GM21737 (cell line): Measurements from ENCODE around the gene TBL3.

Experiments used
- ATAC-seq: cut with Tn5 transposase; IDR thresholded peaks from one replicate; pipeline ENCODE4 v1.9.1; 2021; ENCODE audit warnings: mild to moderate bottlenecking, moderate library complexity; ENCODE audit not compliant: unreplicated experiment

The TBL3 gene

GRCh38 chr16:1981398-1981836 lies 9.6 kb downstream of the TBL3 start, which contains the start of gene NOXO1:
TSS of gene NOXO1 (minus strand) at chr16:1981469. CDS start at chr16:1981179, 290 bp downstream.
- no peak for ATAC-seq

- ATAC-seq: no peak
Observed at GRCh38 chr16:1982013-1982433, 10.2 kb downstream of the TBL3 start.

GRCh38 chr16:1982991-1983543 lies 11.2 kb downstream of the TBL3 start:
- no peak for ATAC-seq

GRCh38 chr16:1983544-1984346 lies 11.9 kb downstream of the TBL3 start, which contains the start of gene GFER:
TSS of gene GFER (plus strand) at chr16:1984193. CDS start at chr16:1984219, 26 bp downstream.
- ATAC-seq: peak; percentile 72

GRCh38 chr16:1984347-1985225 lies 12.7 kb downstream of the TBL3 start:
- ATAC-seq: peak; percentile 7

GRCh38 chr16:1985466-1986150 lies 13.8 kb downstream of the TBL3 start:
- ATAC-seq: no peak

- ATAC-seq: no peak
Observed at GRCh38 chr16:1987198-1987597, 15.3 kb downstream of the TBL3 start.

GRCh38 chr16:1989209-1990100 lies 17.6 kb downstream of the TBL3 start, which contains the start of gene SYNGR3:
TSS of gene SYNGR3 (plus strand) at chr16:1989970. CDS start at chr16:1990103, 133 bp downstream.
- no peak for ATAC-seq

- ATAC-seq: no peak
Observed at GRCh38 chr16:1990101-1990350, 18.2 kb downstream of the TBL3 start.

GRCh38 chr16:1990351-1991134 lies 18.7 kb downstream of the TBL3 start:
- ATAC-seq: no peak

GRCh38 chr16:1991135-1991551 lies 19.3 kb downstream of the TBL3 start:
- ATAC-seq: peak; percentile 33

- ATAC-seq: no peak
Observed at GRCh38 chr16:1991588-1991947, 19.7 kb downstream of the TBL3 start.

GRCh38 chr16:1991948-1992703 lies 20.3 kb downstream of the TBL3 start:
- ATAC-seq: peak; percentile 42

- no peak for ATAC-seq
Observed at GRCh38 chr16:1992704-1993317, 21.0 kb downstream of the TBL3 start.

GRCh38 chr16:1993731-1994131 lies 21.9 kb downstream of the TBL3 start:
- ATAC-seq: no peak

GRCh38 chr16:1997494-1998359 lies 25.9 kb downstream of the TBL3 start:
- ATAC-seq: no peak

GRCh38 chr16:1998360-1998835 lies 26.5 kb downstream of the TBL3 start:
- no peak for ATAC-seq
